ENCODE measurements around the gene GPR132. TPM values are rescaled to one million over a fixed set of nuclear protein-coding genes. Genes with fewer than 3 reads are reported as not detected.

GPR132 gene
- total and polyA plus RNA-seq, 2 of the 13 experiments (the other 11 are each of a cell fraction or from before 2014, with no cell fraction given), result not detected

GRCh38 chr14:105080161-105080560 lies 14.9 kb upstream of the GPR132 start:
- Histone ChIP-seq H3K4me1 (ENCODE audit: insufficient read depth, low read length) (no peaks in the 10 kb centered on the region), H3K27me3 (ENCODE audit: control insufficient read depth in 1 of 2, insufficient read depth in 2 of 2, low read length in 2 of 2) (peaks cover 5 to 29% of the 10 kb centered on the region in 2 experiments; a peak in 4 of 5 replicates), H3K9me3 (ENCODE audit: low read length) (no peaks in the 10 kb centered on the region), H3K4me3 (replicated peaks in 1 of 3; ENCODE audit: insufficient read depth in 1 of 3, low read depth in 2 of 3, low read length in 3 of 3) (no peak overlapping the region), H3K27ac (ENCODE audit: extremely low read length, insufficient read depth, low read length) (no peak overlapping the region), H3K79me2 (ENCODE audit: insufficient read depth, low read length) (no peaks in the 10 kb centered on the region), H4K20me1 (ENCODE audit: insufficient read depth, low read length) (no peaks in the 10 kb centered on the region), H3K36me3 (replicated peaks in 1 of 2; ENCODE audit: control insufficient read depth in 1 of 2, insufficient read depth in 2 of 2, low read length in 2 of 2) (no peaks in the 10 kb centered on the region), H2AFZ (ENCODE audit: low read length) (no peak overlapping the region), H3K9ac (ENCODE audit: insufficient read depth, low read depth, low read length) (no peak overlapping the region), H3K4me2 (ENCODE audit: low read depth, low read length) (no peak overlapping the region)
- WGBS (ENCODE audit: low lambda C conversion rate), result 46% methylated on average over 16 of the region's 17 CpGs
- FAIRE-seq, result no peak
- intact Hi-C loops (cut with micrococcal nuclease; ENCODE audit: unreplicated experiment), result no loop called here
- CTCF ChIA-PET (ENCODE audit: low intra/inter-chr PET ratio, low total read pairs), result no interaction called here
- POLR2A ChIA-PET, result no interaction called here
- no peak for DNase-seq (ENCODE audit: low spot score)
- ATAC-seq, result no peak
- BruUV-seq (replicated peaks), result no TSS peak
- in situ Hi-C loops (cut with HindIII; ENCODE audit: extremely low pct_ligation_motif_present, low pct_unique_long_range_greater_than_20kb), result no loop called here
- no peak for TF ChIP-seq DNMT3B (CRISPR knock-in tag; conservative IDR thresholded peaks at IDR 0.05)
- no peak for TF ChIP-seq ZBED4 (CRISPR knock-in tag; IDR thresholded peaks at IDR 0.05; ENCODE audit: borderline replicate concordance)
- TF ChIP-seq PLSCR1 (CRISPR knock-in tag; IDR thresholded peaks at IDR 0.05; ENCODE audit: borderline replicate concordance), result no peak
- TF ChIP-seq LBX2 (CRISPR knock-in tag; IDR thresholded peaks at IDR 0.05; ENCODE audit: borderline replicate concordance), result no peak
- TF ChIP-seq IRF2 (CRISPR knock-in tag; IDR thresholded peaks at IDR 0.05), result no peak
- TF ChIP-seq ATF7-NPFF (CRISPR knock-in tag; IDR thresholded peaks at IDR 0.05; ENCODE audit: low read depth), result no peak
- TF ChIP-seq ZNF446 (CRISPR knock-in tag; IDR thresholded peaks at IDR 0.05), result no peak
- no peak for TF ChIP-seq MTA1 (CRISPR knock-in tag; IDR thresholded peaks at IDR 0.05; ENCODE audit: borderline replicate concordance)
- TF ChIP-seq FOXO4 (CRISPR knock-in tag; conservative IDR thresholded peaks at IDR 0.05), result no peak
- TF ChIP-seq ZNF205 (CRISPR knock-in tag; IDR thresholded peaks at IDR 0.05), result no peak
- TF ChIP-seq GMEB2 (CRISPR knock-in tag; IDR thresholded peaks at IDR 0.05; ENCODE audit: low read depth), result no peak
- TF ChIP-seq EED (CRISPR knock-in tag; IDR thresholded peaks at IDR 0.05), result no peak
- TF ChIP-seq ZNF597 (CRISPR knock-in tag; IDR thresholded peaks at IDR 0.05), result no peak
- TF ChIP-seq ZNF275 (CRISPR knock-in tag; IDR thresholded peaks at IDR 0.05; ENCODE audit: borderline replicate concordance), result no peak
- TF ChIP-seq NFRKB (IDR thresholded peaks at IDR 0.05), result no peak

All from HepG2 (cell line).